BLaER1 (cell line): ENCODE results near the gene STX10.

ENCODE experiments used
- H3K27ac ChIP-seq: shearing (Covaris generic); formaldehyde crosslinking; 2 replicates; pipeline ENCODE4 v1.8.1; 2022
- H3K27me3 ChIP-seq: shearing (Covaris generic); formaldehyde crosslinking; 2 replicates; pipeline ENCODE4 v1.8.1; 2022
- H3K36me3 ChIP-seq: shearing (Covaris generic); formaldehyde crosslinking; 2 replicates; pipeline ENCODE4 v1.8.1; 2022
- H3K4me1 ChIP-seq: shearing (Covaris generic); formaldehyde crosslinking; 2 replicates; pipeline ENCODE4 v1.8.1; 2022
- H3K4me2 ChIP-seq: shearing (Covaris generic); formaldehyde crosslinking; 2 replicates; pipeline ENCODE4 v1.8.1; 2022
- H3K4me3 ChIP-seq: shearing (Covaris generic); formaldehyde crosslinking; 2 replicates; pipeline ENCODE4 v1.8.1; 2022
- H3K9ac ChIP-seq: shearing (Covaris generic); formaldehyde crosslinking; 2 replicates; pipeline ENCODE4 v1.8.1; 2022
- H3K9me3 ChIP-seq: shearing (Covaris generic); formaldehyde crosslinking; 2 replicates; pipeline ENCODE4 v1.8.1; 2022
- H4K20me1 ChIP-seq: shearing (Covaris generic); formaldehyde crosslinking; 2 replicates; pipeline ENCODE4 v1.8.1; 2022
- Cebpa-rat ChIP-seq: shearing (Covaris generic); IDR thresholded peaks from 2 replicates; pipeline ENCODE4 v1.8.1; 2022

Gene STX10

DNA sequence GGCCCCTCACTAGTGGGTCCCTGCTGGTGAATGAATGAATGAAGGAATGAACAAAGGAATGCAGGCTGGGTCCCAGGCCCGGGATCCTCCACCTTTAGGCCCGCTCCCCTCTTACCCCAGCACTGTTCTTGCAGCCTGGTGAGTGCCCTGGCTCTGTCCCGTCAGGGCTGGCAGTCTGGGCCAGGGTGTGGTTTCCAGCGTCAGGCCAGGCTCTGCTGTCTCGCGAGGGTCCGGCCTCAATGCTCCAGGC, 47.8 kb downstream of the STX10 start:
- peak overlapping the region; percentile 98 for H3K27ac ChIP-seq
- no peaks in the 10 kb centered on the region for H3K9me3 ChIP-seq
- H3K4me3 ChIP-seq: peak overlapping the region; percentile 89
- peak overlapping the region; percentile 99 for H3K4me2 ChIP-seq
- H3K27me3 ChIP-seq: peaks cover 15% of the 10 kb centered on the region; the same call in 1 of the 2 replicates
- peaks cover 77% of the 10 kb centered on the region for H3K4me1 ChIP-seq
- peak overlapping the region; percentile 96 for H3K9ac ChIP-seq
- peaks cover 16% of the 10 kb centered on the region for H3K36me3 ChIP-seq
- peaks cover 38% of the 10 kb centered on the region for H4K20me1 ChIP-seq
- no peak for TF ChIP-seq Cebpa-rat

DNA sequence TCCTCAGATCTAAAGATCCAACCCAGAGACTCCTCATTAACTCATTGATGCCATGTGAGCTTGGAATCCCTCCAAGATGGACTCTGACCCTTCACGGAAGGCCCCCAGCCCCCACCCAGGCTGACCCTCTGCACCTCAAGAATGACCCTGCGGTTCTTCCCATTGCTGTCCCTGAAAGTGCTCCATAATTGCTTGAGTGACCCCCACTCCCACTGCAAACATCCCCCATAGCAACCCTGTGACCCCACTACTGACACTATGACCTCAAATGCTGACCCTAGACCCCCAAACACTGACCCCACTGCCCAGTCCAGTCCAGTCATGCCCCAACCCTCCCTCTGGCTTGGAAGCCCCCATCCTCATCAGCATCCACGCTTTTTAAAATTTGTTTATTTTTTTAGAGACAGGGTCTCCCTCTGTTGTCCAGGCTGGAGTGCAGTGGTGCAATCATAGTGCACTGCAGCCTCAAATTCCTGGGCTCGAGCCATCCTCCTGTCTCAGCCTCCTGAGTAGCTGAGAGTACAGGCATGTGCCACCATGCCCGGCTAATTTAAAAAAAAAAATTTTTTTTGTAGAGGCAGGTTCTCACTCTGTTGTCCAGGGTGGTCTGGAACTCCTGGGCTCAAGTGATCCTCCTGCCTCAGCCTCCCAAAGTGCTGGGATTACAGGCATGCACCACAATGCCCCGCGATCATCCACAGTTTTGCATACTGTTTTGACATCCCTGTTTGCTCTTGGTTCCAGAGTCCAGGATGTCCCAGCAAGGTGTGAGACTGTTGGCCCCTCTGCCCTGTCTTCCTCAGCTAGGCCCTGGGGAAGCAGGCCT, 48.4 kb downstream of the STX10 start:
- peaks cover 78% of the 10 kb centered on the region for H3K4me1 ChIP-seq
- no peak for TF ChIP-seq Cebpa-rat
- H3K27me3 ChIP-seq: peaks cover 19% of the 10 kb centered on the region; the same call in 1 of the 2 replicates
- peak overlapping the region; percentile 96 for H3K9ac ChIP-seq
- H3K9me3 ChIP-seq: no peaks in the 10 kb centered on the region
- H3K36me3 ChIP-seq: peaks cover 14% of the 10 kb centered on the region
- peak overlapping the region; percentile 98 for H3K27ac ChIP-seq
- peaks cover 43% of the 10 kb centered on the region for H4K20me1 ChIP-seq
- H3K4me2 ChIP-seq: peak overlapping the region; percentile 99
- H3K4me3 ChIP-seq: peak overlapping the region; percentile 89

DNA sequence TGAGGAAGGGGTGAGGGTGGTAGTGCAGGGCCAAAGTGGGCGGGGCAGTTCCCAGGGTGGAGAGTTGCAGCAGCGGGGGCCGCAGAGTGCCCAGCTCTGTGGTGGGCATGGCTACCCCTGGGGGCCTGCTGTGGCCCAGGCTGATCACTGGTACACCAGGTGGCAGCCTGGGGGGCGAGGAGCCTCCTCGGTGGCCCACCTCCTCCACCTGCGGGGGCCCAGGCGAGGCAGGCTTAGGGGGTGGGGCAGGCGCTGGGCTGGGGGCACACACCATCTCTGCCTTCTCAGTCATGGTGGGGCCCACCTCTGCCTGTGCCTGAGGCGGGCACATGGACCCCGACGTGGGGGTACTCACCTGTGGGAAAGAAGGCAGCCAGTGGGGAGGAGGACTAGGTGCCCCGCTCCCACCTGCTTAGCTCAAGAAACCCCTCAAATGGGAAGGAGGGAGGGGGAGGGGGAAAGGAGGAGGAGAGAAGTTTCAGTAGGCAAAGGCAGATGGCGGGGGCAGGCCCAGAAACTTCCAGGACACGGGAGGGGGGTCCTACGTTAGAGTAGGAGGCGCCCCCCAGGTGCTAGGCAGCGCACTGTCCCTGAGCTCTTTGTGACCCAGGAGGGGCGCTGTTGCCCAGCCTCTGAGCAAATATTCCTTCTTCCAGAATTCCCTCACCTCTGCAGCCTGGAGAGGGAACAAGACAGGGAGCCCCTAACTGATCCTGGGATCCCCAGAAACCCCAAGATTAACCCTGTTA, 49.2 kb downstream of the STX10 start:
- Histone ChIP-seq H3K4me1 (peaks cover 80% of the 10 kb centered on the region), H3K36me3 (peaks cover 14% of the 10 kb centered on the region), H3K9me3 (no peaks in the 10 kb centered on the region), H3K4me2 (peak overlapping the region; percentile 99), H3K4me3 (peak overlapping the region; percentile 89), H3K9ac (peak overlapping the region; percentile 96), H3K27me3 (peaks cover 23% of the 10 kb centered on the region; the same call in 1 of the 2 replicates), H3K27ac (peak overlapping the region; percentile 98), H4K20me1 (peaks cover 51% of the 10 kb centered on the region)
- no peak for TF ChIP-seq Cebpa-rat

DNA sequence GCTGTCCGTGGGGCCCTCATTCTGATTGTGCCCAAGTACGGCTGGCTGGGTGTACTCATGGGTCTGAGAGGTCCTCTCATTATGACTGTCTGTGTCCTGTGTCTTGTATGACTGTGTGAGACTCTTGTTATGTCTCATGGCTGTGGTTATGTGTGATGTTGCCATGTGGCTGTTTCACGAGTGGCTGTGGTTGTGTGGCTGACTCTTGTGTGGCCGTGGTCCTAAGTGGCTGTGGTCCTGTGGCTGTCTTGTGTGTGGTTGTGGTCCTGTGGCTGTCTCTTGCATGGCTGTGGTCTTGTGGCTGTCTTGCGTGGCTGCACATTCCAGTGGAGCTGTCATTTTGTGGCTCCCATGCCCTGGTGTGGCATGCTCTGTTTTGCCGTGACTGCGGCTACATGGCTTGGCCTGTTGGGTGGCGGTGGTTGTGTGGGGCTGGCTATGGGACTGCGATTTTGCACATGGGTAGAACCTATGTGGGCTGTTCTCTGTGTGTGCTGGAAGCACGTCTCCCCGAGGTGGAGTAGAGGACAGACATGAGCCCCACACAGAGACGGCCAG, 50.1 kb downstream of the STX10 start:
- H3K27ac ChIP-seq: peak overlapping the region; percentile 84
- peaks cover 79% of the 10 kb centered on the region for H3K4me1 ChIP-seq
- peaks cover 14% of the 10 kb centered on the region for H3K36me3 ChIP-seq
- peak overlapping the region; percentile 99 for H3K4me2 ChIP-seq
- H3K27me3 ChIP-seq: peaks cover 23% of the 10 kb centered on the region; the same call in 1 of the 2 replicates
- H3K9ac ChIP-seq: peak overlapping the region; percentile 77
- TF ChIP-seq Cebpa-rat: no peak
- no peaks in the 10 kb centered on the region for H3K9me3 ChIP-seq
- H4K20me1 ChIP-seq: peaks cover 53% of the 10 kb centered on the region
- peak overlapping the region; percentile 89 for H3K4me3 ChIP-seq

DNA sequence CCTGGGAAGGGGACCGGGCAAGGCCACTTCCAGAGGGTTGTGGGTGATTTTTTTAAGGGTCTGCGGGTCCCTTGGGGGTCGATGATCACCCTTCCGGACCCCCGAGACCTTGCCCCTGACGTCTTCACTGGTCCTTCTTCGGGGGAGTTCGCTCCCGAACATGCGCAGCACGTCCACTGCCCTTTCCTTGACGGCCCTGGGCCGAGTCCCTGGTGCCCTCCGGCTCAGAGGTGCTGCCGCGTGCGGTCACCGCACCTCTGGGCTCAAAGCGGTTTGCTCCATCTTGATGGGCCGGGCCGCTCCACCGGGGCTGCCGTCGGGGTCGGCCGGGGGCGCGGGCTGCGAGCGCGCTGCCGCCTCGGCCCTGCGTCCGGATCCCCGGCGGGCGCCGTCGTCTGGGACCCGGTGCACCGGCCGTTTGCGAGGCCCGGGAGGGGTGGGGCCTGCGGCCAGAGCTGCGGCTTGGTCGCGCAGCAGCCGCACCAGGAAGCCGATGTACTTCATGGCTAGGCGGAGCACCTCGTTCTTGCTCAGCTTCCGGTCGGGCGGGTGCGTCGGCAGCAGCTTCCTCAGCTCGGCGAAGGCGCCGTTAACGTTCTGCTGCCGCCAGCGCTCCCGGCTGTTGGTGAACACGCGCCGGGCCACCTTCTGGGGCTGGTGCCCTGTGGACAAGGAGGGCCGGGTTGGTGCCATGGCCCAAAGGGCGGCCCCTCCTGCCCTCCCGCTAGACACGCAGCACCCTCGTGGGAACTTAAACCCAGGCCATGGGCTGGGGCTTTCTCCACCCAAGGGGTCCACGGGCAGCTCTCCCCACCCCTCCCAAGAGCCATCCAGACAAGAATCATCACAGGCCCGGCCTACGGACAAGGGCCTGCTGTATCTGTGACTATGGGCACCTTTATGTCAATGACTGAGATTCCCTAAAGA, 50.8 kb downstream of the STX10 start:
- TF ChIP-seq Cebpa-rat: no peak
- Histone ChIP-seq H3K27ac (peak overlapping the region; percentile 84), H3K9ac (peak overlapping the region; percentile 77), H3K4me1 (peaks cover 81% of the 10 kb centered on the region), H3K36me3 (peaks cover 14% of the 10 kb centered on the region), H4K20me1 (peaks cover 53% of the 10 kb centered on the region), H3K27me3 (peaks cover 23% of the 10 kb centered on the region; the same call in 1 of the 2 replicates), H3K4me2 (peak overlapping the region; percentile 99), H3K4me3 (peak overlapping the region; percentile 89), H3K9me3 (no peaks in the 10 kb centered on the region)

DNA sequence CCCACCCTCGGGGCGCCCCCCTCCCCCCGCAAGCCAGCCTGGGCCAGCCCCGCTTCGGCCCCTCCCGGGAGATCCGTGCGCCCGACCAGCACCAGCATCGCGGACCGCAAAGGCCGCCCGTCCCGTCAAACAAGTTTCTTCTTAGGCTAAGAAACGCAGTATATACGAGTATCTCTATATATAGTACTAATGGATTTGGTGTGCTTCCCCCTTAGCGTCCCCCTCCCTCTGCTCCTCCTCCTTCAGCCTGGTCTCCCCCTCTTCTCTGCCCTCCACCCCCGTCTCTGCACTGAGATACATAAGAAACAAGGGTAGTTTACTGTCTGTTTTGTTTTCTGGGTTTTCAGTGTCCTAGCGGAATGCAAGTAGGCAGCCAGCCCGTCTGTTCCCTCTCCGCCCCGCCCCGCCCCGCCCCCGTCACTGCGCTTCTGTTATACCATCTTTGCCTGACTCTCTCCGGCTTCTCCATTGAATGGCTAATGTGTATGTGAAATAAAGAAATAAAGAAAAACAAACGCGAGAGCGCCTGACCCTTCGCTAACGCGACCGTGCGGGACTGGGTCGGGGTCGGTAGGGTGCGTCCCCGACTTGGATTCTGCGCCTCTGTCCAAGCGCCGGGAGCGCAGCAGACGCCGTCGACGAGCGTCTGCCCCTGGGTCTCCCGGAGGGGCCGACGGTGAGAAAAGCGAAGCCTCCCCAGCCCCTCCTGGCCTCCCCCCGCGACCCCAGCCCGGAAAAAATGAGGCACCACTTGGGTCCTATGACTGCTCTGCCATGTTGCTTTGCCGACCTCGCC, 51.7 kb downstream of the STX10 start:
- Histone ChIP-seq H3K27me3 (peaks cover 23% of the 10 kb centered on the region; the same call in 1 of the 2 replicates), H3K36me3 (peaks cover 14% of the 10 kb centered on the region), H3K27ac (peak overlapping the region; percentile 84), H3K4me3 (peak overlapping the region; percentile 89), H4K20me1 (peaks cover 53% of the 10 kb centered on the region), H3K9me3 (no peaks in the 10 kb centered on the region), H3K4me1 (peaks cover 84% of the 10 kb centered on the region), H3K9ac (peak overlapping the region; percentile 77), H3K4me2 (peak overlapping the region; percentile 99)
- no peak for TF ChIP-seq Cebpa-rat

DNA sequence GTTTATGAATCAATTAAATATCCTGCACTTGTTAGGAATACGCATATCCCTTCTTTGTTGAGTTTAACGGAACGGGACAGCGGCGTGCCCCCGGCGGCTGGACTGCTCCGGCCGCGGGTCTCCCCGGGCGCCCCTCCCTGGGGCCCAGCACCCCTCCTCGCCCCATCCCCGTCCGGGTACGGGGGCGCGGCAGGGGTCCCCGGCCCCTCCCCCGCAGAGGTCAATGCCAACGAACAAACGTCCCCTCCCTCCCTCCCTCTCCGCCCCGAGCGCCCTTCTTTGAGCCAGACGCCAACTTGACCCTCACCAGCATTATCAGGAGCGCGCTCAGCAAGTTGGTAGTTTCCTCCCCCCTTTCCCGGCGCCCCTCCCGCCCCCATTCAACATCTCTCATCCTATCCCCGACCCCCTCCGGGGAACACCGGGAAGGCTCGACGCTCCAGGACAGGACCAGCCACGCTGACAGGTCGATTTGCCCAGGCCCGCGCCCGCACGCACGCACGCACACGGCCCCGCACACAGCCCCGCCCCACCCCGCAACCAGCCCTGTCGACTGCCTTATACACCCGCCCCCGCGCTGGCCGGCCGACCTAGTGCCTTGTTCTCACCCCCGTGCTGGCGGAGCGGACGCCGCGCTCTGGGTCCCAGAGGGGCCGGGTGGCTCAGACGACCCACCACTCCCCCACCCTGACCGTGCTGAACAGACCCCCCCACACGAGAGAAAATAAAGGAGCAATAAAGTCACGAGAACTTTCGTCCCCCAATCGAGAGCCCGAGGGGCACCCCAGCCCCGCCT, 52.5 kb downstream of the STX10 start:
- H3K4me3 ChIP-seq: peak overlapping the region; percentile 89
- H3K4me2 ChIP-seq: peak overlapping the region; percentile 99
- peak overlapping the region; percentile 80 for H3K9ac ChIP-seq
- peaks cover 23% of the 10 kb centered on the region; the same call in 1 of the 2 replicates for H3K27me3 ChIP-seq
- peak overlapping the region; percentile 83; the same call in 1 of the 2 replicates for H3K27ac ChIP-seq
- H3K4me1 ChIP-seq: peaks cover 87% of the 10 kb centered on the region
- H3K36me3 ChIP-seq: peaks cover 14% of the 10 kb centered on the region
- H4K20me1 ChIP-seq: peaks cover 53% of the 10 kb centered on the region
- no peaks in the 10 kb centered on the region for H3K9me3 ChIP-seq
- TF ChIP-seq Cebpa-rat: no peak

DNA sequence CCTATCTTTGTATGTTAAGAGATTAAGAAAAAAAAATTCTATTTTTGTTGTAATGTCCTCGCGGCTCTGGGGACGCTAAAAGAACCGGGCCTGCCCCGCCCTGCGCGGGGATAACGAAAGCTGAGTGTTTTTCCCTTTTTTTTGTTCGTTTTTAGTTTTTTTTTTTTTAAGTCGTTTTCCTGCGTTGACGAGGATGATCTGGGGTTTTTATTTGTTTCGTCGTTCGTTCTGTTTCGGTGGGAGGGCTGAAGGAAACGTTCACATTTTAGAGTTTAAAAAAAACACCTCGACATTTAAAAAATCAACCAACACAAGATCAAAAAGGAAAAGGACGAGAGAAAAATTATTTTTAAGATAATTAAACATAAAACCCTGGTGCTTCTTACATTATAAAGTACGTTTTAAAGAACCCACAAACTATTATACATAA, 53.1 kb downstream of the STX10 start:
- no peak for TF ChIP-seq Cebpa-rat
- peak overlapping the region; percentile 99 for H3K4me2 ChIP-seq
- H3K4me3 ChIP-seq: peak overlapping the region; percentile 89
- H3K27me3 ChIP-seq: peaks cover 23% of the 10 kb centered on the region; the same call in 1 of the 2 replicates
- peaks cover 52% of the 10 kb centered on the region for H4K20me1 ChIP-seq
- H3K36me3 ChIP-seq: peaks cover 14% of the 10 kb centered on the region
- H3K27ac ChIP-seq: peak overlapping the region; percentile 83
- H3K4me1 ChIP-seq: peaks cover 89% of the 10 kb centered on the region
- H3K9me3 ChIP-seq: no peaks in the 10 kb centered on the region
- H3K9ac ChIP-seq: peak overlapping the region; percentile 80
